Stimulated activated CD4-positive, alpha-beta T cell treated with anti-CD3 and anti-CD28 coated beads, Interleukin-4, amount 100 ng/mL, for 1 hour (primary cell): ENCODE results near the gene SH3GL1.
A peak's percentile ranks its signal among the peaks of the same experiment; 100 is the strongest.

Source experiments
- DNase-seq: peaks from one replicate; pipeline ENCODE4 v3.0.0-alpha.2; 2020

SH3GL1 gene

DNA sequence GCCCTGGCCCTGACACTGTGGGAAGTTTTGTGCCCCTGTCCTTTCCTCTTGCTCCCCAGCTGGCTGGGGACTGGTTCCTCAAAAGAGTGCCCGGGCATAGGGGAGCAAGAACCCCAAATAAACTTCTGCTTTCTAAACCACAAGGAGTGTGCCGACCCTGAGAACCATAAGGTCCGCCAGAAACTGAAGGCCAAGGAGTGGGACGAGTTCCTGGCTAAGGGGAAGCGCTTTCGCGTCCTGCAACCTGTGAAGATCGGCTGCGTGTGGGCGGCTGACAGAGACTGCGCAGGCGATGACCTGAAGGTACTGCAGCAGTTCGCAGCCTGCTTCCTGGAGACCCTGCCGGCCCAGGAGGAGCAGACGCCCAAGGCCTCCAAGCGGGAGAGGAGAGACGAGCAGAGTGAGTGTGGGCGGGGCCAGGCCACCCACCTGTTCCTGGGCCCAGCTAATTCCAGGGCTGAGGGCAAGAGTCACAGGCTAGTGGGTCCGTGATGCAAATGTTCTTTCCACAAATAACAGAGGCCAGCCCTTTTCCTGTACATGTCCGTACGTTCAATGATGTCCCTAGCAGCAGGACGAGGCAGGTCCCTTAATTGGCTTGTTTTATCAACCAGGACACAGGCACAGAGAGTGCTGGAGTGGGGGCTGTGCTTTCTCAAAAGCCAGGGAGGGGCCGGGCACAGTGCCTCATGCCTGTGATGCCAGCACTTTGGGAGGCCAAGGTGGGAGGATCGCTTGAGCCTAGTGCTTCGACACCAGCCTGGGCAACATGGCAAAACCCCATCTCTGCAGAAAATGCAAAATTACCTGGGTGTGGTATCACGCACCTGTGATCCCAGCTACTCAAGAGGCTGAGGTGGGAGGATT lies 31.7 kb upstream of the SH3GL1 start:
- DNase-seq = no peak

DNA sequence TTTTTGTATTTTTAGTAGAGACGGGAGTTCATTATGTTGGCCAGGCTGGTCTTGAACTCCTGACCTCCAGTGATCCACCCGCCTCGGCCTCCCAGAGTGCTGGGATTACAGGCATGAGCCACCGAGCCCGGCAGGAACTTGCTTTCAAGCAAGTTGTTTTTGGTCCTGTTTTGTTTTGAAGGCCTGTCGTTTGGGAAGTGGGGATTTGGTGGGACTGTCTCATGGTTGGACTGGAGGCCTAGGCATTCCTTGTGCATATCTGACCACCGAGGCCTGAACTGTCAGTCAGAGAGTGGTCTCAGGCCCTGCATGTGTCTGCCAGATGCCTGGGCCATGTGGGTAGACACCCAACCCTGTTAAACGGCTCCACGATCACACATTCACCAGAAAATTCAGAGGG lies 30.9 kb upstream of the SH3GL1 start:
- no peak for DNase-seq

- DNase-seq = no peak
These were observed 30.4 kb upstream of the SH3GL1 start for GRCh38 chr19:4430760-4431159.

DNA sequence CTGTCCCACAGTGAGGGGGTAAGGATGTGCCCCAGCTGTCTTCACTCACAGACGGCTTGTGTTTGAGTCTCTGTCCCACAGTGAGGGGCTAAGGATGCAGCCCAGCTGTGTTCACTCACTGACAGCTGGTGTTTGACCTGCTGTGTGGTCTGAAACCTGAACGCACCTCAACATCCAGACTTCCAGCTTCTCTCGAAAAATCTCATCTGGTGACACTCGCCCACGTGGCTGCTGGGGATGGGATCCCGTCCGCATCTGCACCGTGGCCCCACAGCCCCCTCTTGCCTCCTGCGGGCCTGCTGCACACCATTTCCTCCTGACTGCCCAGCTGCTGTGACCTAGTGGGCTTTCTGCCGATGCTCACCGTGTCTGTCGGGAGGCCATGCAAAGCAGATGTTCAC lies 29.4 kb upstream of the SH3GL1 start:
- DNase-seq = no peak

DNA sequence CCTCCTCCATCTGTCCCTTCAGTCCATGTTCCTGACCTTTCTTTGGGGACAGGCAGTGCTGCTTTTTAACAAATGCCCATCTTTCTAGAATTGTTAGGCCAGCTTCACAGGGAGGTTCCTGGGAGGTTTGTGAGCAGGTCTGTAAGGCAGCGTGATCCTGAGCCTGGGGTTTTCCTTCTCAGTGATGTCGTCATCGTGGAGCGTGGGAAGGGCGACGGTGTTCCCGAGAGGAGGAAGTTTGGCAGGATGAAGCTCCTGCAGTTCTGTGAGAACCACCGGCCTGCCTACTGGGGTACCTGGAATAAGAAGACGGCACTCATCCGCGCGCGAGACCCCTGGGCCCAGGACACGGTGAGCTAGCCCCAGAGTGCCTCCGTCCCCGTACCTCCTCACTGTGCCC lies 28.9 kb upstream of the SH3GL1 start:
- DNase-seq = no peak

DNA sequence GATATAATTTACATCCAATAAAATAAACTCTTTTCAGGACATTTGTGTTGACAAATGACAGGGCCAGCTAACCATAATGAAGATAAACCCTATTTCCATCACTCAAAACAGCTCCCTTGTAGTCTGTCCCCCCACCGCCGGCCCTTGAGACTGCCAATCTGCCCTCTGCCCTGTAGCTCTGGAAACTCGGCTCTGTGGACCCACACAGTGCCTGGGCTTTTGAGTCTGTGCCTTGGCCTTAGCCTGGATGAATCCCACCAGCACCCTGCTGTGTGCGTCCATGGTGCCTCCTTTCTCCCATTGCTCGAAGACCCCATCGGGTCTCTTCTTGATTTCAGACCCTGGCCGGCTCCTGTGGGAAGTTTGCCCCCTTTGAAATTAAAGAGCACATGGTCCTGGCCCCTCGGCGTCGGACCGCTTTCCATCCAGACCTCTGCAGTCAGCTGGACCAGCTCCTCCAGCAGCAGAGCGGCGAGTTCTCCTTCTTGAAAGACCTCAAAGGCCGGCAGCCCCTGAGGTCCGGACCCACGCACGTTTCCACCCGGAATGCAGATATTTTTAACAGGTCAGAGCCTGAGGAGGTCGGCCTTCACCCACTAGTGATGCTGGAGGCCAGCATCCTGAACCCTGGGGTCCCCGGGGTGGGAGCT lies 28.1 kb upstream of the SH3GL1 start:
- no peak for DNase-seq

GRCh38 chr19:4425537-4425936 lies 25.2 kb upstream of the SH3GL1 start:
- DNase-seq = no peak

GRCh38 chr19:4423416-4424126 lies 23.2 kb upstream of the SH3GL1 start:
- DNase-seq = no peak

DNA sequence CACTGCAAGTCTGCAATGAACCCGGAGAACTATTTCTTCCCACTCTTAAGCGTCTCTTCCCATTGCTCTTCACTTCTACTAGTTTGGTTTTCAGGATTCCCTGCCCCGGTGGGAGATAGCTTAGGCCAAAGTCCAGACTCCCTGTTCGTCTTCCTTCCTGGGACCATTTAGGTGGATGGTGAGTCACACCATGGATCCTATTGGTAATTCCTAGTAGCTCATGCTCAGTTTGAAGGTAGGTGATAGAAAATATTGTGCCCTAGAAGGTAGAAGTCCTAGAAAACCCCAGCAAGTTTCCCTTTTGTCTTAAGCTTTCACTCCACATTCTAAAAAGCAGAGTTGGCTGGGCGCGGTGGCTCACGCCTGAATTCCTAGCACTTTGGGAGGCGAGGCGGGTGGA lies 15.9 kb upstream of the SH3GL1 start:
- no peak for DNase-seq

- DNase-seq = no peak
These were observed 15.0 kb upstream of the SH3GL1 start for GRCh38 chr19:4415352-4415751.

DNA sequence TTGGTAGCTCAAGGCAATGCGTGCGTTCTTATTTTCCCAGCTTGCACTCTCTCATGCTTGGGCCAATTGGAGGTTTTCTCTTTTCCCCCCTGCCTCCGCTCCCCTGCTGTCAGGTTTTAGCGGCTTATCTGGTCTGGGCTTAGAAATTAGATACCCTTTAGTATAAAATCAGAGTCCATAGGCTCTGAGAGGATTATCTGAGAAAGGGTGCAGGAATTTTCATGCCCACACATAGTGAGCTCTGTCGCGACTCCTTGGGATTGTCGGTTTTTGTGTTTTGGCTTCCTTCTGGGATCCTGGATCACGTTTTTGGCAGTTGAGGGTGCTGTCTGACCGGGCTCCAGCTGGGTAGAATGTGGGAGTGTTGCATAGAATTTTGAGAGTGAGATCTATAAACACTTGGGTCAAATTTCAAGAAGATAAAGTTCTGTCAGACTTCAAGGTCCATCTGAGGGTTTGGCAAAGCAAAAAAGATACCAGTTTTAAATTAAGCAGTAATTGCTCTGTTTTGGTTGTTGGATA lies 14.5 kb upstream of the SH3GL1 start:
- no peak for DNase-seq

- no peak for DNase-seq
These were observed 13.9 kb upstream of the SH3GL1 start for GRCh38 chr19:4414144-4414799.

- no peak for DNase-seq
These were observed 13.2 kb upstream of the SH3GL1 start for GRCh38 chr19:4413588-4413987.

DNA sequence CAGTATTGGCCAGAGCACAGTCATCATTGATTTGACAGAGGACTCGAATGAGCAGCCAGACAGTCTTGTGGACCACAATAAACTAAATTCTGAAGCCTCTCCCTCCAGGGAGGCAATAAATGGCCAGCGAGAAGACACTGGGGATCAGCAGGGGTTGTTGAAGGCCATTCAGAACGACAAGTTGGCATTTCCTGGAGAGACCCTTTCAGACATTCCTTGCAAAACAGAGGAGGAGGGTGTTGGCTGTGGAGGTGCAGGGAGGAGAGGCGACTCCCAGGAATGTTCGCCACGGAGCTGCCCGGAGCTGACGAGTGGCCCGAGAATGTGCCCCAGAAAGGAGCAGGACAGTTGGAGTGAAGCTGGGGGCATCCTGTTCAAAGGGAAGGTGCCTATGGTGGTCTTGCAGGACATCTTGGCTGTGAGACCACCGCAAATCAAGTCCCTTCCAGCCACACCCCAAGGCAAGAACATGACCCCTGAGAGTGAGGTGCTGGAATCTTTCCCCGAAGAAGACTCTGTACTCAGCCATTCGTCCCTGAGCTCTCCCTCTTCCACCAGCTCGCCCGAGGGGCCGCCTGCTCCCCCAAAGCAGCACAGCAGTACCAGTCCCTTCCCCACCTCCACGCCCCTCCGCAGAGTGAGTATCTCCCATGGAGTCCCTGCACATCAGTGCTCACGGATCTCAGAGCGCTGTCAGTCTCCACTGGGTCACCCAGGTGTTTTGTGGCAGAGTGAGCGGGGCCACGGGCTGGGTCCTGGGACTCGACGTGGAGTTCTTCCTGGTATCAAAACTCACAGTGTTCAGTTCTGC lies 9.0 kb upstream of the SH3GL1 start:
- DNase-seq = no peak

- no peak for DNase-seq
These were observed 6.3 kb upstream of the SH3GL1 start for GRCh38 chr19:4406626-4407025.

DNA sequence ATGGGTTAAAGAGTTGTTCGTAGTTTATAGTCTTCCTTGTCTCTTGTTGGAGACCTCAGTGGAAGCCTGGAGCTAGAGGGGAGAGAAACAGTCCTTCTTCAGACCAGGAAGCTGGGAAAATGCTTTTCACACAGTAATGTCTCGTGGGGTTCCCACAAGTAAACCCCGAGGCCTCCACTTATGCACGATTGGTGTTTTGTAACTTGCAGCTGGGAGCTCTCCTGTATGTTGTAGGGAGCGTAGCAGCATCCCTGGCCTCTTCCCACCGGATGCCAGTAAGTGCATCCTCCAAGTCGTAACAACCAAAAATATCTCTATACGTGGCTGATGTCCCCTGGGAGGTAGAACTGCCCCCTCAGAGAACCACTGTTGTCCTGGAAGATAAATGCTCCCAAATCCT lies 5.6 kb upstream of the SH3GL1 start:
- DNase-seq = no peak

- no peak for DNase-seq
These were observed 2.8 kb upstream of the SH3GL1 start for GRCh38 chr19:4403005-4403761.

- peak; percentile 99 for DNase-seq
These were observed 2.0 kb upstream of the SH3GL1 start, which contains the start of gene CHAF1A for GRCh38 chr19:4402171-4403004. Gene CHAF1A (plus strand): TSS chr19:4402640. CDS start chr19:4402763, 123 bp downstream.

GRCh38 chr19:4401769-4402170 lies 1.4 kb upstream of the SH3GL1 start:
- no peak for DNase-seq

- DNase-seq = no peak
These were observed 574 bp downstream of the SH3GL1 start for GRCh38 chr19:4399812-4400134.
